OCI-LY1 (cell line): ENCODE results near the gene NKTR.

Experiments used
- EZH2 ChIP-seq: fragments of 200-600 bp; sonication (generic), shearing (Covaris generic); IDR thresholded peaks from 2 replicates; pipeline ENCODE4 v1.8.0; 2017; ENCODE audit warnings: borderline replicate concordance, mixed run types, mild to moderate bottlenecking, antibody characterized with exemption, low read length, moderate library complexity, mixed read lengths
- TF ChIP-seq, protein P1 (sequence below): fragments of 200-600 bp; sonication (generic), shearing (Covaris generic); IDR thresholded peaks from 2 replicates; pipeline ENCODE4 v1.5.1; 2017; ENCODE audit warnings: mild to moderate bottlenecking, antibody characterized with exemption, low read length, moderate library complexity, mixed read lengths

GRCh38 chr3:42697289-42698051 lies 97.0 kb downstream of the NKTR start:
- TF ChIP-seq, protein P1, sequence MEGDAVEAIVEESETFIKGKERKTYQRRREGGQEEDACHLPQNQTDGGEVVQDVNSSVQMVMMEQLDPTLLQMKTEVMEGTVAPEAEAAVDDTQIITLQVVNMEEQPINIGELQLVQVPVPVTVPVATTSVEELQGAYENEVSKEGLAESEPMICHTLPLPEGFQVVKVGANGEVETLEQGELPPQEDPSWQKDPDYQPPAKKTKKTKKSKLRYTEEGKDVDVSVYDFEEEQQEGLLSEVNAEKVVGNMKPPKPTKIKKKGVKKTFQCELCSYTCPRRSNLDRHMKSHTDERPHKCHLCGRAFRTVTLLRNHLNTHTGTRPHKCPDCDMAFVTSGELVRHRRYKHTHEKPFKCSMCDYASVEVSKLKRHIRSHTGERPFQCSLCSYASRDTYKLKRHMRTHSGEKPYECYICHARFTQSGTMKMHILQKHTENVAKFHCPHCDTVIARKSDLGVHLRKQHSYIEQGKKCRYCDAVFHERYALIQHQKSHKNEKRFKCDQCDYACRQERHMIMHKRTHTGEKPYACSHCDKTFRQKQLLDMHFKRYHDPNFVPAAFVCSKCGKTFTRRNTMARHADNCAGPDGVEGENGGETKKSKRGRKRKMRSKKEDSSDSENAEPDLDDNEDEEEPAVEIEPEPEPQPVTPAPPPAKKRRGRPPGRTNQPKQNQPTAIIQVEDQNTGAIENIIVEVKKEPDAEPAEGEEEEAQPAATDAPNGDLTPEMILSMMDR: no peak
- no peak for TF ChIP-seq EZH2
